Measurements from ENCODE around the gene POU2F1.

- TF ChIP-seq POLR2A (IDR thresholded peaks at IDR 0.05) (peak; percentile 45), POLR2AphosphoS5 (IDR thresholded peaks at IDR 0.05) (peak; percentile 56 to 73 (median 67))
- TF ChIP-seq, protein P1, sequence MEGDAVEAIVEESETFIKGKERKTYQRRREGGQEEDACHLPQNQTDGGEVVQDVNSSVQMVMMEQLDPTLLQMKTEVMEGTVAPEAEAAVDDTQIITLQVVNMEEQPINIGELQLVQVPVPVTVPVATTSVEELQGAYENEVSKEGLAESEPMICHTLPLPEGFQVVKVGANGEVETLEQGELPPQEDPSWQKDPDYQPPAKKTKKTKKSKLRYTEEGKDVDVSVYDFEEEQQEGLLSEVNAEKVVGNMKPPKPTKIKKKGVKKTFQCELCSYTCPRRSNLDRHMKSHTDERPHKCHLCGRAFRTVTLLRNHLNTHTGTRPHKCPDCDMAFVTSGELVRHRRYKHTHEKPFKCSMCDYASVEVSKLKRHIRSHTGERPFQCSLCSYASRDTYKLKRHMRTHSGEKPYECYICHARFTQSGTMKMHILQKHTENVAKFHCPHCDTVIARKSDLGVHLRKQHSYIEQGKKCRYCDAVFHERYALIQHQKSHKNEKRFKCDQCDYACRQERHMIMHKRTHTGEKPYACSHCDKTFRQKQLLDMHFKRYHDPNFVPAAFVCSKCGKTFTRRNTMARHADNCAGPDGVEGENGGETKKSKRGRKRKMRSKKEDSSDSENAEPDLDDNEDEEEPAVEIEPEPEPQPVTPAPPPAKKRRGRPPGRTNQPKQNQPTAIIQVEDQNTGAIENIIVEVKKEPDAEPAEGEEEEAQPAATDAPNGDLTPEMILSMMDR (IDR thresholded peaks at IDR 0.05) = peak in 1 of 3 donors; percentile 13
Observed at GRCh38 chr1:167219646-167220536, 795 bp upstream of the POU2F1 start.
